K562 (cell line): ENCODE measurements around the gene EFHB.

ENCODE experiments used
- AFF4 ChIP-seq: sonication (generic); formaldehyde crosslinking; IDR thresholded peaks from 2 replicates; pipeline ENCODE4 v1.8.0; 2023; ENCODE audit warnings: mild to moderate bottlenecking, missing genetic modification reagents
- E2F8 ChIP-seq: fragments of 450-650 bp; IDR thresholded peaks from 2 replicates; pipeline ENCODE4 v1.7.1; 2018; ENCODE audit warnings: mild to moderate bottlenecking, low read depth; ENCODE audit not compliant: partially characterized antibody
- ILF3 ChIP-seq: fragments of 450-650 bp; IDR thresholded peaks from 2 replicates; pipeline ENCODE4 v1.6.1; 2018; ENCODE audit warnings: antibody characterized with exemption, mild to moderate bottlenecking, moderate library complexity, borderline replicate concordance
- JUND ChIP-seq, 2 experiments: IDR thresholded peaks; 2 replicates in 1 of 2; 3 replicates in 1 of 2; pipeline ENCODE4 v1.6.1; 2011; ENCODE audit warnings: borderline replicate concordance in 2 of 2, low read depth in 2 of 2, low read length in 2 of 2, improper control_type of control experiment in 1 of 2, missing biosample characterization in 1 of 2, missing genetic modification characterization in 1 of 2, missing genetic modification reagents in 1 of 2
- POLR2AphosphoS2 ChIP-seq: IDR thresholded peaks from 2 replicates; pipeline ENCODE4 v1.6.1; 2012; ENCODE audit warnings: low read length, improper control_type of control experiment
- RNF219 ChIP-seq: fragments of 250-450 bp; sonication (Bioruptor Pico); IDR thresholded peaks from 2 replicates; pipeline ENCODE4 v1.5.0; 2022; ENCODE audit warnings: mild to moderate bottlenecking
- TBL1XR1 ChIP-seq, 2 experiments: IDR thresholded peaks; 2 replicates each; pipeline ENCODE4 v1.6.1; 2012; ENCODE audit warnings: improper control_type of control experiment in 2 of 2, low read length in 2 of 2, mild to moderate bottlenecking in 1 of 2
- ZNF239 ChIP-seq: fragments of 250-450 bp; sonication (Bioruptor Pico); IDR thresholded peaks from 2 replicates; pipeline ENCODE4 v1.4.0; 2020; ENCODE audit warnings: mild to moderate bottlenecking
- ZNF24 ChIP-seq: fragments of 450-650 bp; IDR thresholded peaks from 2 replicates; pipeline ENCODE4 v1.6.1; 2016
- ZNF318 ChIP-seq, 2 experiments: fragments of 450-650 bp; IDR thresholded peaks; 2 replicates each; pipeline ENCODE4 v1.6.1; 2016; ENCODE audit warnings: mild to moderate bottlenecking in 2 of 2, borderline replicate concordance in 1 of 2, low read depth in 1 of 2, moderate library complexity in 1 of 2

GRCh38 chr3:19885468-19885867 is 48.5 kb downstream of the EFHB start:
- TF ChIP-seq POLR2AphosphoS2 (no peak), ZNF239 (no peak), RNF219 (CRISPR knock-in tag) (no peak), E2F8 (no peak), AFF4 (no peak), ZNF24 (no peak), JUND (IDR thresholded peaks at IDR 0.05; ENCODE audit: borderline replicate concordance, low read depth, low read length) (no peak), JUND (tag; IDR thresholded peaks at IDR 0.05; ENCODE audit: borderline replicate concordance, low read depth, low read length) (no peak), ILF3 (no peak), TBL1XR1 (IDR thresholded peaks at IDR 0.05; ENCODE audit: low read length in 2 of 2) (no peak), ZNF318 (IDR thresholded peaks at IDR 0.05; ENCODE audit: borderline replicate concordance in 1 of 2, low read depth in 1 of 2) (no peak)
